ENCODE data around the gene ZNF771. TPM values are rescaled to one million over a fixed set of nuclear protein-coding genes. Genes with fewer than 3 reads are reported as not detected.
"Not testable (repeated sequence)": the region's sequence is repeated elsewhere in the genome, so short reads cannot be mapped to it uniquely, and the experiment has no call there.

The ZNF771 gene
- total RNA-seq, 1 donor, result 9.2 TPM

GRCh38 chr16:30429678-30430427 lies 22.4 kb downstream of the ZNF771 start, which contains the start of gene DCTPP1:
TSS of gene DCTPP1 (minus strand) at chr16:30430030. CDS start at chr16:30429980, 50 bp downstream.
- DNase-seq (ENCODE audit: low read depth in 2 of 3, low spot score in 2 of 3), result peak; percentile 97 to 100 (median 99)

GRCh38 chr16:30430428-30430970 lies 23.1 kb downstream of the ZNF771 start:
- no peak for DNase-seq (ENCODE audit: low read depth in 2 of 3, low spot score in 2 of 3)

DNA sequence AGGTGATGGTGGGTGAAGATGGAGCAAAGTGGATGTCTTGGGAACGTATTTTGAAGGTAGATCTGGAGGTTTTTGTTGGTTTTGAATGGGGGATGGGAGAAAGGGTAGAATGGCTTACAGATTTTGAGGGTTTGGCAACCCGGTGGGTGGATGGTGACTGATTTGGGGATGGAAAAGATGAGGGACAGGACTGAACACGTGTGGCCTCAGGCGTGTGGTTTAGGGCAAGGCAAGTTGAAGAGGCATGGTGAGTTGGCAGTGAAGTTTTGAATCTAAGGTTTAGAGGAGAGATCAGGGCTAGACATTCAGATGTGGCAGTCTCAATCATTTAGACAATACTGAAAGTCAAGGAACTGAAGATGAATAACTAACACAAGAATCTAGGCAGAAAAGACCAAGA lies 27.4 kb downstream of the ZNF771 start:
- DNase-seq (ENCODE audit: low read depth in 2 of 3, low spot score in 2 of 3), result no peak

DNA sequence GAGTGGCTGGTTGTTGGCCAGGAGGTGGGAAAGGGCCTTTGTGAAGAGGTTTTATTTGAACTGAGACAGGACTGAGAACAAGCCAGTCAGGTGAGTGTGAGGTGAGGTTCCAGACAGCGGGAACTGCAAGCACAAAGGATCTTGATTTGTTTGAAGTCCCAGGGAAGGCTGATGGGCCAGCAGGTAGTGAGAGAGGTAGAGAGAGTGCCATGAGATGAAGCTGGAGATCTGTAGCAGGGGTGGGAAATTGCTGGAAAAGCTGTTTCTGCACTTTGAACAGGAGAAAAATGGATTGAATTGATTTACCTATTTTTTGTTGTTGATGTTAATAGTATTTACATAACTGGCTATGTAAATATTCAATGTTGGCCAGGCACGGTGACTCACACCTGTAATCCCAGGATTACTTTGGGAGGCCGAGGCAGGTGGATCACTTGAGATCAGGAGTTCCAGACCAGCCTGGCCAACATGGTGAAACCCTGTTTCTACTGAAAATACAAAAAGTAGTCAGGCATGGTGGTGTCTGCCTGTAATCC lies 30.2 kb downstream of the ZNF771 start:
- DNase-seq (ENCODE audit: low read depth in 2 of 3, low spot score in 2 of 3), result no peak

- DNase-seq (ENCODE audit: low read depth in 2 of 3, low spot score in 2 of 3), result no peak
Measured at GRCh38 chr16:30438835-30439234, 31.4 kb downstream of the ZNF771 start.

DNA sequence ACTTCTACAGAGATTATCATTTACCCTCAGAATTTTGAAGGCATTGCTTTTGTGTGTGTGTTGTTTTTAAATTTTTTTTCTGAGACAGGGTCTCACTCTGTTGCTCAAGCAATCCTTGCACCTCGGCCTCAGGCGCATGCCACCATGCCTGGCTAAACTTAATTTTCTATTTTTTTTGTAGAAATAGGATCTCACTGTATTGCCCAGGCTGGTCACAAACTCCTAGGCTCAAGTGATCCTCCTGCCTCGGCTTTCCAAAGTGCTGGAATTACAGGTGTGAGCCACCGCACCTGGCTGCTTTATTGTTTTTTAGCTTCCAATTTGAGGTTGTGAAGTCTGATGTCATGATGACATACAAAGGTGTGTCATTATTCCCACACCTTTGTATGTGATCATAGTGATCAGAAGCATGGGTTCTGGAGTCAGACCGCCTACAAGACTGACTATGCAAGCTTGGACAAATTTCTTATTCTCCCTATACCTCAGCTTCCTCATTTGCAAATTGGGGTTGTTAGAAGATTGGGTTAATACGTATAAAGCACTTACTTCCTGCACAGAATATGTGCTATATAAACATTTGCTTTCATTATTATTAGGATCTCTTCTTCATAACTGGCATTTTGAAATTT lies 32.4 kb downstream of the ZNF771 start:
- DNase-seq (ENCODE audit: low read depth in 2 of 3, low spot score in 2 of 3), result peak in 1 of 3 donors; percentile 32

- DNase-seq (ENCODE audit: low read depth in 2 of 3, low spot score in 2 of 3), result no peak
Measured at GRCh38 chr16:30443631-30444030, 36.2 kb downstream of the ZNF771 start.

DNA sequence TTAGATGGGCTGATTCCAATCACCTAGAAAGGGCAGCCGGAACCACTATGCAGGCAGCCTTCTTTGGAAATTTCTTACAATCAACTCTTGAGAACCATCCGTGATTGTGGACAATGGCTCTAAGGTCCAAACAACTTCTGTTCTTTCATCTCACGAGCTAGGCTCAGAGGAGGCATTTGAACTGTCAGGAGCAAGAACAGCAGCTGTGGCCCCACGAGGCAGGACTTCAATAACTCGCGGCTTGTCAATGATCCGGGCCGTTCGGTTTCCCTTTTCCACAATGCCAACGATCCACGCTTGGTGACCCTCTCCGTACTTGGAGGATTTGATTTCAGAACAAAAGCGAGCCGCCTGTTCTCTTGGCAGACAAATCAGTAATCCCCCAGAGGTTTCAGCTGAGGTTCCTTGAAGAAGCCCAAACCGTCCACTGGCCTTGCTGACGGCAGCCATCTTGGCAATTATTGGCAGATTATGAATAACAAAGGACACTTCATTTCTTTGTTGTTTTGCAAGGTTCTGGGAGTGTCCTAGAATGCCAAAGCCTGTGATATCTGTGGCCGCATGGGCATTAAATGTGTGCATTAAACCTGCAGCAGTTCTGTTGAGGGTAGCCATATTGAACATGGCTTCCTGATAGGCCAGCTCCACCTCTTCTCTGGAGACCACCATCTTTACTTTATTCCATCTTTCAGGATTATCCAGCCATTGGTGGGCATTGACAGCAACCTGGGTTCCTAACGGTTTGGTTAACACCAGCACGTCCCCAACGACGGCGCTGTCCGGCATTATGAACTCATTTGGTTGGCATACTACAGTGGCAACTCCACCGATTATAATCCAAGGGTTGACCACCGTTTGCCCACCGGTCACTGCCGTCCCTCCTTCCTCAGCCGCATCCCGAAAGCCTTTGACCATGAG lies 37.1 kb downstream of the ZNF771 start:
- no peak for DNase-seq (ENCODE audit: low read depth in 2 of 3, low spot score in 2 of 3)

- no peak for DNase-seq (ENCODE audit: low read depth in 2 of 3, low spot score in 2 of 3)
Measured at GRCh38 chr16:30445149-30445407, 37.7 kb downstream of the ZNF771 start.

GRCh38 chr16:30445408-30446202 lies 38.2 kb downstream of the ZNF771 start, which contains the start of gene SEPHS2:
TSS of gene SEPHS2 (minus strand) at chr16:30445874. CDS start at chr16:30445727, 147 bp downstream.
- DNase-seq (ENCODE audit: low read depth in 2 of 3, low spot score in 2 of 3), result peak; percentile 81 to 98 (median 95)

GRCh38 chr16:30446203-30446595 lies 38.8 kb downstream of the ZNF771 start:
- DNase-seq (ENCODE audit: low read depth in 2 of 3, low spot score in 2 of 3), result no peak

- DNase-seq (ENCODE audit: low read depth in 2 of 3, low spot score in 2 of 3), result no peak
Measured at GRCh38 chr16:30447512-30448226, 40.3 kb downstream of the ZNF771 start.

DNA sequence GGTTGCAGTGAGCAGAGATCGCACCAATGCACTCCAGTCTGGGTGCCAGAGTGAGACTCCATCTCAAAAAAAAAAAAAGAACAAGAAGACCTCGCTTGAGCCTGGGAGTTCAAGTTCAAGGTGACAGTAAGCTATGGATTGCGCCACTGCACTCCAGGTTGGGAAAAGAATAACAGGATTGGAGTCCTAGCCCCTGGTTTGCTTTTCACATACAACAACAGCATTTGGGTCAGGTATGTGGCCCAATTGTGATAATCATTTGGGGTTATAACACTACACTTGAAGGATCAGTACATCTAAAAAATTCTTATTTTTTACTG lies 41.7 kb downstream of the ZNF771 start:
- DNase-seq (ENCODE audit: low read depth in 2 of 3, low spot score in 2 of 3), result no peak

DNA sequence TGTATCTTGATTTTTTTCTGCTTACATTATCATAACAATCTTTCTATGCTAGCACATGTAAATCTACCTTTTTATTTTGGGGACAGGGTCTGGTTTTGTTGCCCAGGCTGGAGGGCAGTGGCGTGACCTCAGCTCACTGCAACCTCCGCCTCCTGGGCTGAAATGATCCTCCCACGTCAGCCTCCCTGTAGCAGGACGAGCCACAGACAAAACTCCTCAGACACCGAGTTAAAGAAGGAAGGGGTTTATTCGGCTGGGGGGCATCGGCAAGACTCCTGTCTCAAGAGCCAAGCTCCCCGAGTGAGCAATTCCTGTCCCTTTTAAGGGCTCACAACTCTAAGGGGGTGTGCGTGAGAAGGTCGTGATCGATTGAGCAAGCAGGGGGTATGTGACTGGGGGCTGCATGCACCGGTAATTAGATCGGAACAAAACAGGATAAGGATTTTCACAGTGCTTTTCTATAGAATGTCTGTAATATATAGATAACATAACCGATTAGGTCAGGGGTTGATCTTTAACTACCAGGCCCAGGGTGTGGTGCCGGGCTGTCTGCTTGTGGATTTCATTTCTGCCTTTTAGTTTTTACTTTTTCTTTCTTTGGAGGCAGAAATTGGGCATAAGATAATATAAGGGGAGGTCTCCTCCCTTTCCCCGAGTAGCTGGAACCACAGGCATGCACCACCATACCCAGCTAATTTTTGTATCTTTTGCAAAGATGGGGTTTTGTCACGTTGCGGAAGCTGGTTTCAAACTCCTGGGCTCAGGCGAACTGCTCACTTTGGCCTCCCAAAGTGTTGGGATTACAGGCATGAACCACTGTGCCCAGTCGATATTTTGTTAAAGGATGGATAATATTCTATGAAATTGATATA lies 45.5 kb downstream of the ZNF771 start:
- not testable (repeated sequence) for DNase-seq (ENCODE audit: low read depth in 2 of 3, low spot score in 2 of 3)

DNA sequence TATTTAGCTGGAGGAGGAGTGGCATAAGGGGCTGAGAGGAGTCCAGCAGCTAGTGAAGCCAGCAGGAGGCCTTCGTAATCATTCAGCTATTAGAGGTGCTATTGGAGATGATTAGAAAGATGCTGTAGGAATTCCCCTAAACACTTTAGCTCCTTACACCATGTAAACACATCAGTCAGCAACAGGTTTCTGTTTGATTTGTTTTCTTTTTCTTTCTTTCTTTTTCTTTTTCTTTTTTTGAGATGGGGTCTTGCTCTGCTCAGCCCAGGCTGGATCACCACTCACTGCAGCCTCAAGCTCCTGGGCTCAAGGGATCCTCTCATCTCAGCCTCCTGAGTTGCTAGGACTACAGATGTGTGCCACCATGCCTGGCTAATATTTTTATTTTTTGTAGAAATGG lies 48.9 kb downstream of the ZNF771 start:
- no peak for DNase-seq (ENCODE audit: low read depth in 2 of 3, low spot score in 2 of 3)

- no peak for DNase-seq (ENCODE audit: low read depth in 2 of 3, low spot score in 2 of 3)
Measured at GRCh38 chr16:30457256-30457655, 49.9 kb downstream of the ZNF771 start.

GRCh38 chr16:30457743-30458560 lies 50.5 kb downstream of the ZNF771 start:
- no peak for DNase-seq (ENCODE audit: low read depth in 2 of 3, low spot score in 2 of 3)

Measured in hematopoietic multipotent progenitor cell (in vitro differentiated cells).